SK-N-SH treated with all-trans-retinoic acid at 6 μM for 48 hours (cell line): Measurements from ENCODE around the gene PITPNC1.

Experiments
- ATAC-seq: fragments of 200-7000 bp; cut with Tn5 transposase; 3 replicates; pipeline ENCODE4 v1.9.1; 2020; ENCODE audit warnings: mild to moderate bottlenecking, moderate library complexity
- ARNTL ChIP-seq: fragments of 450-650 bp; formaldehyde crosslinking; IDR thresholded peaks from 2 replicates; pipeline ENCODE4 v1.5.0; 2020; ENCODE audit warnings: low read depth, mild to moderate bottlenecking, moderate library complexity, borderline replicate concordance
- BACH2 ChIP-seq: fragments of 250-450 bp; sonication (Bioruptor Pico); IDR thresholded peaks from 2 replicates; pipeline ENCODE4 v1.9.0; 2021; ENCODE audit warnings: mild to moderate bottlenecking, borderline replicate concordance
- CSDC2 ChIP-seq: fragments of 250-450 bp; sonication (Bioruptor Pico); IDR thresholded peaks from 2 replicates; pipeline ENCODE4 v1.5.0; 2020; ENCODE audit warnings: mild to moderate bottlenecking, moderate library complexity
- ESRRG ChIP-seq: fragments of 250-450 bp; sonication (Bioruptor Pico); IDR thresholded peaks from 2 replicates; pipeline ENCODE4 v1.6.1; 2021; ENCODE audit warnings: mild to moderate bottlenecking
- GLIS3 ChIP-seq: fragments of 250-450 bp; sonication (Bioruptor Pico); IDR thresholded peaks from 2 replicates; pipeline ENCODE4 v1.5.0; 2020; ENCODE audit warnings: mild to moderate bottlenecking, moderate library complexity
- ISL1 ChIP-seq: fragments of 250-450 bp; sonication (Bioruptor Pico); IDR thresholded peaks from 2 replicates; pipeline ENCODE4 v2.1.2; 2022; ENCODE audit warnings: mild to moderate bottlenecking, moderate library complexity
- PPARA ChIP-seq: fragments of 250-450 bp; sonication (Bioruptor Pico); IDR thresholded peaks from 2 replicates; pipeline ENCODE4 v1.5.0; 2020; ENCODE audit warnings: mild to moderate bottlenecking, borderline replicate concordance
- RARB ChIP-seq: fragments of 250-450 bp; sonication (Bioruptor Pico); IDR thresholded peaks from 2 replicates; pipeline ENCODE4 v1.8.0; 2021; ENCODE audit warnings: mild to moderate bottlenecking, moderate library complexity
- SNAI2 ChIP-seq: fragments of 250-450 bp; sonication (Bioruptor Pico); IDR thresholded peaks from 2 replicates; pipeline ENCODE4 v1.5.0; 2020; ENCODE audit warnings: mild to moderate bottlenecking, moderate library complexity
- TOX ChIP-seq: fragments of 250-450 bp; sonication (Bioruptor Pico); IDR thresholded peaks from 2 replicates; pipeline ENCODE4 v1.8.0; 2021; ENCODE audit warnings: mild to moderate bottlenecking, moderate library complexity, borderline replicate concordance
- ZC3H10 ChIP-seq: fragments of 250-450 bp; sonication (Bioruptor Pico); IDR thresholded peaks from 2 replicates; pipeline ENCODE4 v1.5.1; 2021; ENCODE audit warnings: mild to moderate bottlenecking, moderate library complexity
- ZFP3 ChIP-seq: fragments of 250-450 bp; sonication (Bioruptor Pico); IDR thresholded peaks from 2 replicates; pipeline ENCODE4 v1.5.0; 2020; ENCODE audit warnings: mild to moderate bottlenecking, moderate library complexity
- ZFP30 ChIP-seq: fragments of 450-650 bp; formaldehyde crosslinking; IDR thresholded peaks from 2 replicates; pipeline ENCODE4 v1.5.0; 2022; ENCODE audit warnings: mild to moderate bottlenecking, moderate library complexity
- ZNF565 ChIP-seq: fragments of 450-650 bp; formaldehyde crosslinking; conservative IDR thresholded peaks from 2 replicates; pipeline ENCODE4 v1.5.0; 2020; ENCODE audit warnings: low read depth, mild to moderate bottlenecking, moderate library complexity
- ZNF70 ChIP-seq: fragments of 450-650 bp; formaldehyde crosslinking; IDR thresholded peaks from 2 replicates; pipeline ENCODE4 v1.5.0; 2020; ENCODE audit warnings: mild to moderate bottlenecking, moderate library complexity
- ZNF8 ChIP-seq: fragments of 450-650 bp; formaldehyde crosslinking; IDR thresholded peaks from 2 replicates; pipeline ENCODE4 v1.5.0; 2020; ENCODE audit warnings: mild to moderate bottlenecking, moderate library complexity
- TF ChIP-seq, protein P1 (sequence below): fragments of 250-450 bp; sonication (Bioruptor Pico); IDR thresholded peaks from 2 replicates; pipeline ENCODE4 v1.5.0; 2020; ENCODE audit warnings: mild to moderate bottlenecking, moderate library complexity
- TF ChIP-seq, protein P2 (sequence below): fragments of 250-450 bp; sonication (Bioruptor Pico); IDR thresholded peaks from 2 replicates; pipeline ENCODE4 v1.5.1; 2020; ENCODE audit warnings: low read depth, mild to moderate bottlenecking, moderate library complexity
- TF ChIP-seq, protein P3 (sequence below): fragments of 250-450 bp; sonication (Bioruptor Pico); IDR thresholded peaks from 2 replicates; pipeline ENCODE4 v1.8.0; 2020; ENCODE audit warnings: mild to moderate bottlenecking, moderate library complexity, borderline replicate concordance
- TF ChIP-seq, protein P4 (sequence below): fragments of 250-450 bp; sonication (Bioruptor Pico); IDR thresholded peaks from 2 replicates; pipeline ENCODE4 v1.8.0; 2021; ENCODE audit warnings: low read depth, mild to moderate bottlenecking, moderate library complexity, borderline replicate concordance

Gene PITPNC1

DNA sequence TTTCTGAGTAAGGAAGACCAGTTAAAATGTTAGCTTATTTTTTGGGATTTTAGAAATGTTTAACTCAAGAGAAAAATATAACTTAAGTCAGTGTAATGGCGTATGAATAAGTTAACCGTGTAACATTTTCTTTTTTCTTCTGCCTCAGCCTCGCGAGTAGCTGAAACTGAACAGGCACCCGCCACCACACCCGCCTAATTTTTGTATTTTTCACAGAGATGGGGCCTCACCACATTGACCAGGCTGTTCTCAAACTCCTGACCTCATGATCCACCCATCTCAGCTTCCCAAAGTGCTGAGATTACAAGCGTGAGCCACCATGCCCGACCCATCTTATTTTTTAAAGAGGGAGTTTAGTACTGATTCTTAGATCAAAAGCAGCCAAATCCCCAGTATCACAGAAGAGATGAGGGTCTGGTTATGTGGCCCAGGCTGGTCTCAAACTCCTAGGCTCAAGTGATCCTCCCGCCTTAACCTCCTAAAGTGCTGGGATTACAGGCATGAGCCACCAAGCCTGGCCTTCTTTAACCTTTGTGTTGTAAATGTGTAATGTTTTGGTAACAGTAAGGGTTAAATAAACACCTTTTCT, 16.8 kb downstream of the PITPNC1 start:
- ATAC-seq: no peak
- TF ChIP-seq, protein P1, sequence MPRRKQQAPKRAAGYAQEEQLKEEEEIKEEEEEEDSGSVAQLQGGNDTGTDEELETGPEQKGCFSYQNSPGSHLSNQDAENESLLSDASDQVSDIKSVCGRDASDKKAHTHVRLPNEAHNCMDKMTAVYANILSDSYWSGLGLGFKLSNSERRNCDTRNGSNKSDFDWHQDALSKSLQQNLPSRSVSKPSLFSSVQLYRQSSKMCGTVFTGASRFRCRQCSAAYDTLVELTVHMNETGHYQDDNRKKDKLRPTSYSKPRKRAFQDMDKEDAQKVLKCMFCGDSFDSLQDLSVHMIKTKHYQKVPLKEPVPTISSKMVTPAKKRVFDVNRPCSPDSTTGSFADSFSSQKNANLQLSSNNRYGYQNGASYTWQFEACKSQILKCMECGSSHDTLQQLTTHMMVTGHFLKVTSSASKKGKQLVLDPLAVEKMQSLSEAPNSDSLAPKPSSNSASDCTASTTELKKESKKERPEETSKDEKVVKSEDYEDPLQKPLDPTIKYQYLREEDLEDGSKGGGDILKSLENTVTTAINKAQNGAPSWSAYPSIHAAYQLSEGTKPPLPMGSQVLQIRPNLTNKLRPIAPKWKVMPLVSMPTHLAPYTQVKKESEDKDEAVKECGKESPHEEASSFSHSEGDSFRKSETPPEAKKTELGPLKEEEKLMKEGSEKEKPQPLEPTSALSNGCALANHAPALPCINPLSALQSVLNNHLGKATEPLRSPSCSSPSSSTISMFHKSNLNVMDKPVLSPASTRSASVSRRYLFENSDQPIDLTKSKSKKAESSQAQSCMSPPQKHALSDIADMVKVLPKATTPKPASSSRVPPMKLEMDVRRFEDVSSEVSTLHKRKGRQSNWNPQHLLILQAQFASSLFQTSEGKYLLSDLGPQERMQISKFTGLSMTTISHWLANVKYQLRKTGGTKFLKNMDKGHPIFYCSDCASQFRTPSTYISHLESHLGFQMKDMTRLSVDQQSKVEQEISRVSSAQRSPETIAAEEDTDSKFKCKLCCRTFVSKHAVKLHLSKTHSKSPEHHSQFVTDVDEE (CRISPR knock-in tag): no peak
- no peak for TF ChIP-seq ZNF565
- TF ChIP-seq ISL1: no peak
- no peak for TF ChIP-seq RARB (CRISPR knock-in tag)
- no peak for TF ChIP-seq BACH2 (CRISPR knock-in tag)
- TF ChIP-seq, protein P2, sequence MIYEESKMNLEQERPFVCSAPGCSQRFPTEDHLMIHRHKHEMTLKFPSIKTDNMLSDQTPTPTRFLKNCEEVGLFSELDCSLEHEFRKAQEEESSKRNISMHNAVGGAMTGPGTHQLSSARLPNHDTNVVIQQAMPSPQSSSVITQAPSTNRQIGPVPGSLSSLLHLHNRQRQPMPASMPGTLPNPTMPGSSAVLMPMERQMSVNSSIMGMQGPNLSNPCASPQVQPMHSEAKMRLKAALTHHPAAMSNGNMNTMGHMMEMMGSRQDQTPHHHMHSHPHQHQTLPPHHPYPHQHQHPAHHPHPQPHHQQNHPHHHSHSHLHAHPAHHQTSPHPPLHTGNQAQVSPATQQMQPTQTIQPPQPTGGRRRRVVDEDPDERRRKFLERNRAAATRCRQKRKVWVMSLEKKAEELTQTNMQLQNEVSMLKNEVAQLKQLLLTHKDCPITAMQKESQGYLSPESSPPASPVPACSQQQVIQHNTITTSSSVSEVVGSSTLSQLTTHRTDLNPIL: no peak
- TF ChIP-seq TOX: no peak
- no peak for TF ChIP-seq ZFP3
- no peak for TF ChIP-seq ZFP30 (CRISPR knock-in tag)
- TF ChIP-seq CSDC2 (CRISPR knock-in tag): no peak
- no peak for TF ChIP-seq ZNF8
- TF ChIP-seq, protein P3, sequence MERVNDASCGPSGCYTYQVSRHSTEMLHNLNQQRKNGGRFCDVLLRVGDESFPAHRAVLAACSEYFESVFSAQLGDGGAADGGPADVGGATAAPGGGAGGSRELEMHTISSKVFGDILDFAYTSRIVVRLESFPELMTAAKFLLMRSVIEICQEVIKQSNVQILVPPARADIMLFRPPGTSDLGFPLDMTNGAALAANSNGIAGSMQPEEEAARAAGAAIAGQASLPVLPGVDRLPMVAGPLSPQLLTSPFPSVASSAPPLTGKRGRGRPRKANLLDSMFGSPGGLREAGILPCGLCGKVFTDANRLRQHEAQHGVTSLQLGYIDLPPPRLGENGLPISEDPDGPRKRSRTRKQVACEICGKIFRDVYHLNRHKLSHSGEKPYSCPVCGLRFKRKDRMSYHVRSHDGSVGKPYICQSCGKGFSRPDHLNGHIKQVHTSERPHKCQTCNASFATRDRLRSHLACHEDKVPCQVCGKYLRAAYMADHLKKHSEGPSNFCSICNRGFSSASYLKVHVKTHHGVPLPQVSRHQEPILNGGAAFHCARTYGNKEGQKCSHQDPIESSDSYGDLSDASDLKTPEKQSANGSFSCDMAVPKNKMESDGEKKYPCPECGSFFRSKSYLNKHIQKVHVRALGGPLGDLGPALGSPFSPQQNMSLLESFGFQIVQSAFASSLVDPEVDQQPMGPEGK (CRISPR knock-in tag): no peak
- TF ChIP-seq ZNF70 (CRISPR knock-in tag): no peak

DNA sequence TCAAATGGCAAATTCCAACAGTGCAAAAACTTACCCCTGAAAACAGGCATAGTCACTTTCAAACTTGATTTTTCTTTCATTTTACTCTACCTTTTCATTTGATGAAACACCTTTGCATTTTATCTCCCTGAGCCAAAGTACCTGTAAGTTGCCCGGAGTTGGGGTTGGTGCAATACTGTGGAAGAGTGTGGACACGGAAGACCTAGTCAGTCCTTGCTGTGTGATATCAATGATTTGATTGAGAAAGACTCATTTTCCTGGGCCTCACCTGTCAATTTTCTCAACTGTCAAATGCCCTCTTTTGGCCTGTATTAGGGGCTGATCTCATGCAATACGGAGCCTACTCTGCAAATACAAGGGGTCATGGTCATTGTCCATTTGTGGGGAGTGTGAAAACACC, 22.6 kb downstream of the PITPNC1 start:
- no peak for ATAC-seq
- TF ChIP-seq ISL1 (no peak), ZNF565 (no peak), ARNTL (CRISPR knock-in tag) (no peak), ZFP3 (no peak), PPARA (no peak), ZNF70 (CRISPR knock-in tag) (no peak), SNAI2 (CRISPR knock-in tag) (no peak)
- TF ChIP-seq, protein P3 (CRISPR knock-in tag): no peak

DNA sequence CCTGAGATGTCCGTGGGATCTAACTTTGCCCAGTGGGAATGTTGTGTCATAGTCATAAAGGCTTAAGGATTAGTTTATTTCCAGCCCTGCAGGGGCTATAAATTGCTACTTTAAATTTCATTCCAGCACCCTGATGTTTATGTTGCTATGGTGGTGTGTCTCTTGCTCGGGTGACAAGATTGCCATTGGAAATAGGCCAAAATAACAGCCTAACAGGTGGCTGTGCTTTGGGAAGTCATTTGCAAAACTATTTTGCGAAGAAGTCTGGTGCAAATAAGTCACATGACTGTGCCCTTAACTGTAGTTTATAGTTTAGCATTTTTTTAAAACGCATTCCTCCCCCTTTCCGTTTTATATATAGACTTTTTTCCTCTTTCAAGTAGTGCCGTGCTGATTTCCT, 23.1 kb downstream of the PITPNC1 start:
- ATAC-seq: no peak

DNA sequence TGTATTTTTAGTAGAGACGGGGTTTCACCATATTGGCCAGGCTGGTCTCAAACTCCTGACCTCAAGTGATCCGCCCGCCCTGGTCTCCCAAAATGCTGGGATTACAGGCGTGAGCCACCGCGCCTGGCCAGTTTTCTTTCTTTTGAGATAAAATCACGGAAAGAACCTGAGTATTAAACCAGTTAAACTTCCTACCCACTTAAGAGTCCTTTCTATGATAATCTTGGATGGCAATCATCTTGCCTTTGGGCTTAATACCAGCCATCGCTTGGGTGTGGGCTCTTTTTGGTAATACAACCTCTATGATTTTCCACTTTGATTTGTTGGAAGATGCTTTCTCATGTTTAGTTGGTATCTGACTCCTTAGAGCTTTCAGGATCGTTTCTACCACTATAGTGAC, 24.0 kb downstream of the PITPNC1 start:
- ATAC-seq: no peak
- TF ChIP-seq ARNTL (CRISPR knock-in tag) (no peak), PPARA (no peak), RARB (CRISPR knock-in tag) (no peak), ESRRG (CRISPR knock-in tag) (no peak), ZC3H10 (no peak), ISL1 (no peak), BACH2 (CRISPR knock-in tag) (no peak), ZFP30 (CRISPR knock-in tag) (no peak), TOX (no peak), GLIS3 (CRISPR knock-in tag) (no peak)
- TF ChIP-seq, protein P4, sequence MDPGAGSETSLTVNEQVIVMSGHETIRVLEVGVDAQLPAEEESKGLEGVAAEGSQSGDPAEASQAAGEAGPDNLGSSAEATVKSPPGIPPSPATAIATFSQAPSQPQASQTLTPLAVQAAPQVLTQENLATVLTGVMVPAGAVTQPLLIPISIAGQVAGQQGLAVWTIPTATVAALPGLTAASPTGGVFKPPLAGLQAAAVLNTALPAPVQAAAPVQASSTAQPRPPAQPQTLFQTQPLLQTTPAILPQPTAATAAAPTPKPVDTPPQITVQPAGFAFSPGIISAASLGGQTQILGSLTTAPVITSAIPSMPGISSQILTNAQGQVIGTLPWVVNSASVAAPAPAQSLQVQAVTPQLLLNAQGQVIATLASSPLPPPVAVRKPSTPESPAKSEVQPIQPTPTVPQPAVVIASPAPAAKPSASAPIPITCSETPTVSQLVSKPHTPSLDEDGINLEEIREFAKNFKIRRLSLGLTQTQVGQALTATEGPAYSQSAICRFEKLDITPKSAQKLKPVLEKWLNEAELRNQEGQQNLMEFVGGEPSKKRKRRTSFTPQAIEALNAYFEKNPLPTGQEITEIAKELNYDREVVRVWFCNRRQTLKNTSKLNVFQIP (CRISPR knock-in tag): no peak
- TF ChIP-seq, protein P2: no peak

More for the DNA sequence above, 23.1 kb downstream of the PITPNC1 start:
- TF ChIP-seq, protein P4 (CRISPR knock-in tag): no peak
- TF ChIP-seq ZNF70 (CRISPR knock-in tag) (no peak), ZFP3 (no peak)
